Placental pericyte (primary cell): ENCODE data around the gene WDR72. TPM values are rescaled to one million over a fixed set of nuclear protein-coding genes. Genes with fewer than 3 reads are reported as not detected.

ENCODE experiments used
- small RNA-seq: library from RNA; depleted of rRNA; stranded (forward); fragments of <200 nt; gene quantifications from one replicate; pipeline ENCODE3, GENCODE V24; 2012; ENCODE audit warnings: low replicate concordance
- total RNA-seq: library from RNA; depleted of rRNA; stranded (reverse); fragments of >200 nt; gene quantifications from 2 replicates; pipeline ENCODE4 v1.2.3, GENCODE V29; 2012

WDR72 gene
- not detected in 2 replicates for total RNA-seq

DNA sequence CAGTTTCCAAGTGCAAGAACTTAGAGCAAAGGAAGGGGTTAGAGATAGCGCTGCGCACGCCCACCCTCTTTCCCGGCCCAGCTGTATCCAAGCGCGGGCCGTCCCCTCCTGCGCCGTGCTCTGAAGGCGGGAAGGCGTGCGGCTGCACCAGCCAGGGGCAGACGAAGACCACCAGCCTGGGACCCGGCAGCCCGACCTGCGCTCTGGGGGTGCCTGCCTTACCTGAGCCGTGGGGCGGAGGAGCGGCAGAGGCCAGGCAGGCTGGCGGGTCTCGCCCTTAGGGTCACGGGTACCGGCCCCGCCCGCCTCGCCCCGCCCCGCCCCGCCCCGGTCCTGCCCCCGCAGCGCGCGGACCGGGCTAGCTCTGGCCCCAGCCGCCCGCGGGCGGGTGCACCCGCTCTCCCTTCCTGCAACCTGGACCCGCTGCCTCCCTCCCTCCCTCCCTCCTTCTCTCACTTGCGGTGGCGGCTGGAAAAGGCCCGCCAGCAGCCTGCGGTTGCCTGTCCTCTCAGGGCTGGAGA is at the start of gene WDR72:
TSS of gene WDR72 (minus strand) at position 253 of the 521 bp plus-strand sequence. CDS start 26,514 bp downstream, outside the sequence.

Small RNA genes lying within 50 kb of the gene (small RNA-seq; reads per million reads assigned to genes)
- gene RNU2-53P (0.20 reads per million), gene RNU6-449P (not detected)

Other genes starting within 250 kb of the WDR72 start
- under 0.01 TPM in 1 of 2 replicates, not detected in the other for gene UNC13C, start 218.8 kb upstream of the WDR72 start, total RNA-seq